Smooth muscle cell (in vitro differentiated cells): ENCODE measurements around the gene INF2. TPM values are rescaled to one million over a fixed set of nuclear protein-coding genes. Genes with fewer than 3 reads are reported as not detected.

Experiments used
- DNase-seq: peaks from one replicate; lab custom pipeline; 2025; ENCODE audit not compliant: unreplicated experiment; lab: John Stamatoyannopoulos, UW
- H2AFZ ChIP-seq: fragments of 200-600 bp; sonication (generic); 2 replicates; pipeline ENCODE4 v1.6.0; 2016; ENCODE audit warnings: antibody characterized with exemption, low read depth, mild to moderate bottlenecking
- H3F3A ChIP-seq: fragments of 200-600 bp; sonication (generic); 2 replicates; pipeline ENCODE4 v1.6.0; 2017; ENCODE audit warnings: antibody characterized with exemption, low read depth
- H3K27ac ChIP-seq: fragments of 200-600 bp; sonication (generic); 2 replicates; pipeline ENCODE4 v1.5.1; 2016; ENCODE audit warnings: low read depth, mild to moderate bottlenecking
- H3K27me3 ChIP-seq: fragments of 200-600 bp; sonication (generic); 2 replicates; pipeline ENCODE4 v1.6.1; 2016; ENCODE audit warnings: low read depth, mild to moderate bottlenecking
- H3K36me3 ChIP-seq: fragments of 200-600 bp; sonication (generic); 2 replicates; pipeline ENCODE4 v1.5.1; 2016; ENCODE audit warnings: low read depth
- H3K4me1 ChIP-seq: fragments of 200-600 bp; sonication (generic); 2 replicates; pipeline ENCODE4 v1.5.1; 2016; ENCODE audit warnings: low read depth
- H3K4me2 ChIP-seq: fragments of 200-600 bp; sonication (generic); 2 replicates; pipeline ENCODE4 v1.6.0; 2016; ENCODE audit warnings: mild to moderate bottlenecking
- H3K4me3 ChIP-seq: fragments of 200-600 bp; sonication (generic); 2 replicates; pipeline ENCODE4 v1.5.1; 2016; ENCODE audit warnings: mild to moderate bottlenecking
- H3K79me2 ChIP-seq: fragments of 200-600 bp; sonication (generic); 2 replicates; pipeline ENCODE4 v1.6.0; 2016; ENCODE audit warnings: low read depth, mild to moderate bottlenecking
- H3K9ac ChIP-seq: fragments of 200-600 bp; sonication (generic); 2 replicates; pipeline ENCODE4 v1.6.0; 2016; ENCODE audit warnings: low read depth
- H3K9me3 ChIP-seq: fragments of 200-600 bp; sonication (generic); replicated peaks from 2 replicates; pipeline ENCODE4 v1.5.1; 2016; ENCODE audit warnings: low read depth
- H4K20me1 ChIP-seq: fragments of 200-600 bp; sonication (generic); 2 replicates; pipeline ENCODE4 v1.6.0; 2016; ENCODE audit warnings: low read depth
- CTCF ChIP-seq: fragments of 200-600 bp; sonication (generic); IDR thresholded peaks from 2 replicates; pipeline ENCODE4 v1.5.1; 2017; ENCODE audit warnings: borderline replicate concordance, mild to moderate bottlenecking, antibody characterized with exemption; ENCODE audit not compliant: insufficient read depth, poor library complexity, severe bottlenecking
- WGBS: methylation state at CpG from one replicate; pipeline ENCODE4 v1.1.7; 2016; ENCODE audit warnings: low lambda C conversion rate; 5-methylcytosine and 5-hydroxymethylcytosine counted together
- polyA plus RNA-seq: library from polyadenylated mRNA; unstranded; fragments of >200 nt; fragmentation: Nextera tagmentation; extraction: Ambion mirVana; gene quantifications from 2 replicates; pipeline ENCODE4 v1.2.1, GENCODE V29; 2016
- total RNA-seq: library from RNA; depleted of rRNA; stranded (reverse); fragments of >200 nt; gene quantifications from 2 replicates; pipeline ENCODE4 v1.2.3, GENCODE V29; 2014

INF2 gene
- total and polyA plus RNA-seq, 2 experiments from 2014 or later, result 19.9 to 29.8 TPM

GRCh38 chr14:104704252-104704651, 14.8 kb downstream of the INF2 start:
- Histone ChIP-seq H3K27ac (no peak overlapping the region), H3K4me1 (no peaks in the 10 kb centered on the region), H2AFZ (no peak overlapping the region), H3K9ac (no peak overlapping the region), H3K27me3 (no peaks in the 10 kb centered on the region), H3K4me3 (no peak overlapping the region), H3K9me3 (no peaks in the 10 kb centered on the region), H4K20me1 (peaks cover 33% of the 10 kb centered on the region), H3F3A (no peaks in the 10 kb centered on the region), H3K36me3 (peaks cover 10% of the 10 kb centered on the region), H3K79me2 (peaks cover 2% of the 10 kb centered on the region), H3K4me2 (no peak overlapping the region)
- no peak for DNase-seq
- TF ChIP-seq CTCF, result no peak
- over 99% methylated on average over 22 of the region's 22 CpGs for WGBS

GRCh38 chr14:104705340-104706047, 16.1 kb downstream of the INF2 start:
- WGBS, result 97% methylated on average over 21 of the region's 21 CpGs
- Histone ChIP-seq H3K4me2 (no peak overlapping the region), H3K4me3 (no peak overlapping the region), H4K20me1 (peaks cover 21% of the 10 kb centered on the region), H3K79me2 (no peaks in the 10 kb centered on the region), H3F3A (no peaks in the 10 kb centered on the region), H3K4me1 (no peaks in the 10 kb centered on the region), H3K27ac (no peak overlapping the region), H2AFZ (no peak overlapping the region), H3K36me3 (peaks cover 10% of the 10 kb centered on the region), H3K27me3 (no peaks in the 10 kb centered on the region), H3K9me3 (no peaks in the 10 kb centered on the region), H3K9ac (no peak overlapping the region)
- TF ChIP-seq CTCF, result no peak
- DNase-seq, result no peak

- H3K4me2 ChIP-seq, result no peak overlapping the region
Observed at GRCh38 chr14:104706733-104707607, 17.6 kb downstream of the INF2 start.

More at GRCh38 chr14:104706733-104707607, 17.6 kb downstream of the INF2 start:
- Histone ChIP-seq H3K36me3 (peaks cover 10% of the 10 kb centered on the region), H4K20me1 (peaks cover 6% of the 10 kb centered on the region), H3F3A (no peaks in the 10 kb centered on the region), H3K27ac (no peak overlapping the region), H3K79me2 (no peaks in the 10 kb centered on the region), H3K9me3 (no peaks in the 10 kb centered on the region), H3K4me1 (no peaks in the 10 kb centered on the region), H3K4me3 (no peak overlapping the region), H2AFZ (no peak overlapping the region), H3K9ac (no peak overlapping the region), H3K27me3 (no peaks in the 10 kb centered on the region)
- no peak for TF ChIP-seq CTCF
- no peak for DNase-seq
- WGBS, result 78% methylated on average over 22 of the region's 28 CpGs
